ENCODE results near the gene PACRG.

- TF ChIP-seq CTCF (IDR thresholded peaks at IDR 0.05; ENCODE audit: extremely low read depth in 1 of 2, insufficient read depth in 1 of 2, low read depth in 1 of 2, low read length in 2 of 2) (no peak), POLR2AphosphoS5 (IDR thresholded peaks at IDR 0.05; ENCODE audit: insufficient read depth, low read depth, low read length) (no peak), POLR2A (IDR thresholded peaks at IDR 0.05; ENCODE audit: low read depth, low read length) (no peak), GATA2 (IDR thresholded peaks at IDR 0.05; ENCODE audit: insufficient read depth, insufficient read length, low read depth, low read length) (no peak), EZH2 (IDR thresholded peaks at IDR 0.05; ENCODE audit: borderline replicate concordance, low read depth, low read length, severe bottlenecking) (no peak), MAX (IDR thresholded peaks at IDR 0.05; ENCODE audit: insufficient read depth, insufficient read length) (no peak)
Measured at GRCh38 chr6:162710419-162710818, 17.4 kb upstream of the PACRG start.
